Fibroblast of skin of left quadriceps (primary cell): ENCODE data around the gene ATXN8OS.
"Not testable (repeated sequence)": the region's sequence is repeated elsewhere in the genome, so short reads cannot be mapped to it uniquely, and the experiment has no call there.

Experiments used
- DNase-seq, 2 experiments: peaks; one replicate each; pipeline ENCODE4 v3.0.0-alpha.2; 2013; ENCODE audit warnings: low read depth in 2 of 2

The ATXN8OS gene

DNA sequence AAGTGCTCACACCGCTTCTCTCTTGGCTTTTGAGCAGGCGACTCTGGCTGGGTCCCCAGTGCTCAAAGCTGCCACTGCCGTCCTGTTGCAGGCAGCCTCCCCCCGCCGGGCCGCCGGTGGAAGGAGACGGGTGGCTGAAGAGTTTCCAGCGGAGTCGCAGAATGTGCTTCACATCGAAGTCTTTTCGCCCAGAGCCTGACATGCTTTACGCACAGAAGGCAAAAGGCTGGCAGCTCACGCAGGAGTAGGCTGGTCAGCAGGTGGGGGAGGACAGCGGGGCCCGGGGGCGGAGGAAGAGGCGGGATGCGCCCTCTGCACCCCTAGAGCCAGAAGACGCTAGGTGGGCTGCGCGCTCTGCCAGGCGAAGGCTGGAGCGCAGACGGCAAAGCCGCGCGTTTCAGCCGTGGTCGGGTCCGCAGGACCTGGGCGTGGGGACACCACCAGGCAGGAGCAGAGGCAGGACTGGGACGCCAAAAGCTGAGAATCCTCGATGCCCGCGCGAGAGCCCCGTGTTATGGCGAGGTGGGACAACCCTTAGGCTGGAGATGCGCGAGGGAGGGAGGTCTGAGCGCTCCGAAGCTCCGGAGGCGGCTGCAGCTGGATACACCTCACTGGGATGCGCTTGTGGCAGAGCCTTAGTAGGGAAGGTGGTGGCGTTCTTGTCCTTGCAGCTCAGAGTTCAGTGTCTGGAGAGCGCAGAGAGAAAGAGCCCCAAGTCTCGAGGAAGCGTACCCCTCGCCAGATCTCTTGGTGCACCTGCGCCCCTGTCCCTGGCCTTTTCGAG is at the start of gene ATXN8OS:
ATXN8OS (plus strand) TSS at position 329 of the 784 bp plus-strand sequence.
- DNase-seq = no peak

DNA sequence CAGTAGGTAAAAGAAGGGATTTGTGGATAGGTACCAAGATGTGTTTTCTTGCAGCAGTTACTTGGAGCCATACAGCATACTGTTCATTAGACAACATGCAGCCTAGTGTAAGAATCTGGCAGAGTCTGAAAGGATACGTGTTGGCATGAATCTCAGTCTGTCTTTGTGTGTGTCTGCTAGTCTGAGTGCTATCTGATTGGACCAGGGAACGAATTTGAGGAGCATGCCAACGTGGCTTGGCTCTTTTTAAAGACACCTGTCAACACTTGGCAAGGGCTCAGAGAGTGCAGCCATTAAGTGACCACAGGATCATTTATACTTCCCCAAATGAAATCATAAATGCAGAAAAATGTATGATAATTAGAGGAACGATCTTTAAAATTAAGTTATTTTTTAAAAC is 27.6 kb upstream of the ATXN8OS start:
- no peak for DNase-seq

DNA sequence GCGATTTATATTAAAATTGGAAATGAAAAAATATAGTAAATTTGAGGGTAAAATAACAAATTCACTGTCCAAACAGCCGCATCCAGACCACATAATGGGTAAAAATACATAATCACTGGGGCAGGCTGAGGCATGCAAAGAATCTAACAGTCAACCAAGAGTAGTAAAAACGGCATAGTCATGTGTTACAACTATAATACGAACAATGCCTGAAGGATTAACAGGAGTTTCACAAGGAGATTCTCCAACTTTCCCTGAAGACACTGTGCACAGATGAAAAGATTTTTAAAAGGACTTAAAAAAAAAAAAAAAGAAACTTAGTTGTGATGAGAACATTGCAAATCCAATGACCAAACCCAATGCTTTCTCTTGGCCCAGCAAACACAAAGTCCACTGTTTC is 20.4 kb upstream of the ATXN8OS start:
- DNase-seq = no peak

DNA sequence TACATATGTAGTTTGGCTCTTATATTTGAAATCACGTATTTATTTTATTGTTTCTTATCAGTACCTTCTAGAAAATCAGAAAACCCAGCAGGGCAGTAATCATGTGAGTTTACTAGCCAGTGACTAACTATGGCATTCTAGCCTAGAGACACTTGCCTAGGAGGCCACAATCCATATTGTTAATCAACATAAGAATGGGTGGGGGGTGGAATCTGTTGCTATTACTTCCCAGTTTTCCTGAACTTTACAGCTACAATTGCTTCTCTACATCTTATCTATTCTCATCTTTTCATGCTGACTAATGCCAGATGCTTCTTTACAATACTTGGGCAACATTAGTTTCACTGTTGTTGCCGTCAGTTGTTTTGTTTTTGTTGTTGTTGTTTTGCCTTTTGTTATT is 18.7 kb upstream of the ATXN8OS start:
- no peak for DNase-seq

DNA sequence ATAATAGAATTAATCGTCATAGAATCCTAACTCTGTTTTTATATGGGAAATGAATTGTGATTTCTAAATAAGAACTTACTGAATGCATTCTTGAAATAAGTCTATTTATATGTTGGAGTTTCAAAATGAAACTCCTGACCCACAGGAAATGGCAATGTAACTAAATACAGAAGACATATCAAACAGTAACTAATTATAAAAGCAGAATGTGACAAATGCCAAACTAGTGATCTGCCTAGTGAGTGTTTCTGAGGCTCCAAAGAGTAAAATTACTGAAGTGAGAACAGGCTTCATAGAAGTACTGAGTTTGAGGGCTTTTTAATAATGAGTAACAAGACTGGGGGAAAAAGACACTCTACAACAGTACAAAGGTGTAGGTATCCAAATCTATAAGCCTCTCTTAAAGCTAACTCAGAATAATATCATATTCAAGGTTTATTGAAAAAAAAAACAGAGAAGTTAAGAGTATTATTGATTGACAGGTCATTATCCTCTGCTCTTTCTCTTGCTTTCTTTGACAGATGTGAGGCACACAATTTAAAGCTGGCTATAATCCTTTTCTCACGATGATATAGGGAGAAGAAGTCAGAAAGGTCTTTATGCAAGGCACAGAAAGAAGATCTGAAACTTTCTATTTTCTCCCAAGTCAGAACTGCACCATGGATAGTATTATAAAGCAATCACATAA is 17.4 kb upstream of the ATXN8OS start:
- DNase-seq = no peak

DNA sequence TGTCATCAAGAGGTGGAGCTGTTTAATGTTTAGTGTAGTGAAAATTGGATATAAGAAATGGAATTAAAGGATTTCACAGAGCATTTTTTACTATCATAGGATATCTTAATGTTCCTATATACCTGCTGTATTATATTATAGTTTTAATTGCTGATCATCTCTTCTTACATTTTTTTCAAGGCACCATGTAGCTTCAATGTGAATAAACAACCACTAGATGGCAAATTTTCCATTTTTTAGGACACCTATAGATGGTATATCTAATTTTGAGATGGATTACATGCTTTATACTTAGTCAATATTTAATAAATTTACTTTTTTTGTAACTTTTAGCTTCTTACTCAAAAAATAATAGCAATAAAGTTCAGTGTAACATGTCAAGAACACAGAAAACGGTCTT is 9.0 kb upstream of the ATXN8OS start:
- DNase-seq = no peak

DNA sequence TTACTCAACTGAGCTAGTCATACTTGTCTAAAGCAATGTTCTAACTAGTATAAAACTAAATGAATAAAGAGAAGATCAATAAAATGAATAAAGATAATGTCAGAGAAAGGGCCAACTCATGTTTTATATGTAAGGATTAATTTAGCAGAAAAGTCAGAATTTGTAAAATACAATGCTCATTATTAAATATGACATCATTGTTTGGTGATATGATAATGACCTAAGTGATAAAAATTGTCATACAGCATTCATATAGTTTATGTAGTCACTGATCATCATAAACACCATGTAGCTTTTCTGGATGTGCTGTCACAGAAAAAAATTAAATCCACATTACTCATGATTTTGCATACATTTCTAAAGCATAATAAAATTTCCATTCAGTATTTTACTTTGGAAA is 3.1 kb upstream of the ATXN8OS start:
- no peak for DNase-seq

DNA sequence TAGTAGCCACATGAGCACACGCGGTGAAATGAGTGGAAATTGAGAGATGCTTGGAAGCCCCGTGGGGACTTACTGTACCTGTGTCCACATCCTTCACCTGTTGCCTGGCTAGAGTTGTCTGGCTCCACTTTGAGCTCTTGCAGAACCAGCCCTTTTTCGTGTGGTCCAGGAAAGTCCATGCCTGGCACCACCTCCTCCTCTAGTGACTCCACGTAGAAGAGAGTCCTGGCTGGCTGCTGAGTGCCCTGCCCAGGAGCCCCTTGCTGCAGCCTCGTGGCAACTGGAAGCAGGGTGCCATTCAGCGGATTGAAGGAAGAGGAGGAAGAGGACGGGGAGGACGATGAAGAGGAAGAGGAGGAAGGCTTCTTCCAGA is 515 bp upstream of the ATXN8OS start:
- DNase-seq = no peak

DNA sequence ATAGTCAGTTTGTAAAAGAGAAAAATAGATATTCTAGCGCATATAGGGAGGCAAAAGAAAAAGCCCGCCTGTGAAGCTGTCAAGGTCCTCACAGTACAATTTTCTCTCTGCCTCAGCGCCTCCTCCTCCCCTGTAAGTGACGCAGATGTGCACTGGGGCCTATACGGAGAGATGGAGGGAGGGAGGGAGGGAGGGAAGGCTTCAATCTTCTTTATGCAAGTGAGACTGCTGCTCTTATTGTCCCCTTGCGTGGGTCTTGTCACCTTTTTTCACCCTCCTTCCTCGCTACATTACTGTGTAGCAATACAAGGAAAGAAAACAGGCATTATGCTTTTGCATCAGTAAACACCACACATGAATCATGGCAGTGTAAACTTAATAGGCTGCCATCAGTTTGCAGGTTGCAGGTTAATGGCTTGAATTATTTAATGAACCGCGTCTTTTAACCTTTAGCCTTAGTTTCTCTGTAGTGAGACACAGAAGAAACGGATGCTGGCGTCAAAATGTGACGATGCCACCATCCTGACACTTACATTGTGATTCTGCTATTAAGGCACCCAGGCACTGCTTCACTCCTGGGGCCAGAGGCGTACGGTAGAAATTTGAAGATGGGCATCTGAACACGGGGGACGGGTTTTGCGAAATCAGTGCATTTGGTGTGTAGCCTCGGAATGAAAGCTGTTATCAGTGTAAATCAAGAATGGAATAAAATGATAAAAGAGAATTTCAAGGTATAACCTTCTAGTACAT is 905 bp downstream of the ATXN8OS start, which contains the start of gene KLHL1:
KLHL1 (minus strand) TSS at position 97 of the 750 bp plus-strand sequence. CDS start 753 bp downstream, outside the sequence.
- no peak for DNase-seq

DNA sequence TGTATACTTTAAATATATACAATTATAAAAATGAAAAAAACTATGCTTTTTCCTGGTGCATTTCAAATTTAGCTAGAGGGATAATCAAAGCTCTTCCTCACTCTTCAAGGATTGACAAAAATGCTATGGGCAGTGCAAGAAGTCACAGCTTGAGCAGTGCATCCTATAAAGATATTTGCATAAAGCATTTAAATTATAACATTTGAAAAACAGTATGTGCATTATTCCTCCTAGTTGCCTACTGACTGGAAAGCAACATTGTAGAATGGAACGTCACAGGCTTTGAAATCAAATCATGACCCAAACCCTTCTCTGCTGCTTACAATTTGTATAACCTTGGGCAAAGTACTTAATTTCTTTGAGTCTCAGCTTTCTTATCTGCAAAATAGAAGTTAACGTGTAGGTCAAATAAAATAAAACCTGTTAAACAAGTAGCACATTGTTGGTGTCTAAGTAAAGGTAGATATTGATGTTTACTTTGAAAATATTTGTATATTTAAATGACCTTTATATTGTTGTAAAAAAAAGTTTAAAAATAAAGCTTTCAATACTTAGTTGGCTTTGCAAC is 9.8 kb downstream of the ATXN8OS start:
- no peak for DNase-seq

DNA sequence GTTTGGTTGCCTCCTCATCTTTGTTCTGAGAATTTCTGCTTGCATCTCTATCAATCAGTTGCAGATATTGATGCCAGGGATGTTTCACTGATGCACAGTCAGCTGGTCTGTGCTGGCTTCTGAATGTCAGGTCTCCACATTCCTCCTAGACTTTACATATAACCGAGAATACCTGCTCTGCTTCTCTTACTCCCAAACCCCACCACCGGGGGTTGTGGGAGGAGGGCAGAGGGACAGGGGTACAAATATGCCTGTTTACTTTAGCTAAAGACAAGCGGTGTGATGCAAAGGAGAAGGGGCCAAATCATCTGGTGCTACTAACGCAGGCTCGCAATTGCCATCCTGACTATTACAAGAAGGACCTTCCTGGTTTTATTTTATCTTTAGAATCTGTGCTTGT is 18.1 kb downstream of the ATXN8OS start:
- no peak for DNase-seq

DNA sequence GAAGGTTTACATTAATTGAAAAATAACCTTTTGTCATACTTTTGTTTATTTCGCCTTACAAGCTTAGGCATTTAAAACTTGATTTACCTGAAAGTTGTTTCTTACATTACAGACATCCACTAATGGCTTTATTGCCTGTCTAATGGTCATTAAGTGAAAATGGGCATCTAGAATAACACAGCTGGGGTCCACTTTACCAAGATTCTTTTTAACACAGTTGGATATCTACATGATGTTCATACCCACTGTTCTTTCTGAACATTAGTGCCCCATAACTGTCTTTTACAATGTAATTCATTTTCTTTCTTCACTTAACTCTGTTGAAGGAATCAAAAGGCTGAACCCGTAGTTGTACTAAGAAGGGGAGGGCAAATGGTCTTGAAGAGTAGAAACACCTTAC is 20.5 kb downstream of the ATXN8OS start:
- no peak for DNase-seq

DNA sequence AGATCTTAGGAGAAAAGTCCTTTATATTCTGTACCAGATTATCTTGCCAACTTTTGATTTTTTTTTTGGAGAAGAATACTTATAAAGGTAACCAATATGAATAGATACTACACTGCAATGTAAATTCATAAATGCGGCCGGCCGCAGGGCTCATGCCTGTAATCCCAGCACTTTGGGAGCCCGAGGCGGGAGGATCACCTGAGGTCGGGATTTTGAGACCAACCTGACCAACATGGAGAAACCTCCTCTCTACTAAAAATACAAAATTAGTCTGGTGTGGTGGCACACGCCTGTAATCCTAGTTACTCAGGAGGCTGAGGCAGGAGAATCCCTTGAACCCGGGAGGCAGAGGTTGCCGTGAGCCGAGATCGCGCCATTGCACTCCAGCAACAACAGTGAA is 35.0 kb downstream of the ATXN8OS start:
- not testable (repeated sequence) for DNase-seq

DNA sequence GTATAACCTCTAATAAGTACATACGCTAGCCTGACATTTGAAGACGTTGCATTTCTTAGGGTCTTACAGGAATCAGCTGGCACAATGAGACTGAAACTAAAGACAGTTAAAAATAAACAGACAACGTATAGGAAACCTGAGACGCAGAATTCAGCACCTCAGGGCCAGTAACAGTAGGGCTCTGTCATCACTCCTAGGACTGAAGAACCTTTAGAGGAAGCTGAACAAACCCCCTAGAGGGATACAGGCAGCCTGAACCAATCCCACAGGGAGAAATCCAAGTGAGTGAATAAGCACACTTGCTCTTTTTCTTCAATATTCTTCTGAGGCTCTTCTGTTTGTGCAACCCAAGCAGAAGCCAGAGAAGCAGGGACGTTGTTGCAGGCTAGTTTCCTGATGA is 54.5 kb downstream of the ATXN8OS start:
- no peak for DNase-seq

DNA sequence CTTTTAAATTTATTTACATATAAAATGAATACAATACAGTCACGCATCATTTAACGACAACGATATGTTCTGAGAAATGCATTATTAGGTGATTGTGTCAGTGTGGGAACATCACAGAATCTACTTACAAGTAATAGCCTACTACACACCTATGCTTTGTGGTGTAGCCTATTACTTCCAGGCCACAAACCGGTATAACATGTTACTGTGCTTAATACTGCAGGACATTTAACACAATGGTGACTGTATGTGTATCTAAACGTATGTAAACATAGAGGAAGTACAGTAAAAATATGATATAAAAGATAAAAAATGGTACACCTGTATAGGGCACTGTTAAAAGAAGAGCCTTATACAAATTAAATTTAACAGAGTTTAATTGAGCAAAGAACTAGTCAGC is 63.1 kb downstream of the ATXN8OS start:
- no peak for DNase-seq

DNA sequence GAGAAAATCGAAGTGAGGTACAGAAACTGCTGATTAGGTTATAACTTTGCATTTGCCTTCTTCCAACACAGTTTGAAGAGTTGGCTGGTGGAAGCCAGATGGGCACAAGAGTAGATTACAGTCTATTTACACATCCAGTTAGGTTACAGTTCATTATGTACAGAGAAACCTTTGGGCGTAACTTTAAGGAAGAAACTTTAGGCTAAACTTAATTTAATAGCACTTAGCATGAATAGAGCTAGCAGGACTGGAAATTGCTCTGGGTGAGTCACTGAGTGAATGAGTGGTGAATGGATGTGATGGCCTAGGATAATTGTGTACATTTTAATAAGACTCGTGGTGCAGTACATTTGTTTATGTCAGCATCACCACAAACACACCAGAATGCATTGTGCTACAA is 63.5 kb downstream of the ATXN8OS start:
- DNase-seq = no peak

DNA sequence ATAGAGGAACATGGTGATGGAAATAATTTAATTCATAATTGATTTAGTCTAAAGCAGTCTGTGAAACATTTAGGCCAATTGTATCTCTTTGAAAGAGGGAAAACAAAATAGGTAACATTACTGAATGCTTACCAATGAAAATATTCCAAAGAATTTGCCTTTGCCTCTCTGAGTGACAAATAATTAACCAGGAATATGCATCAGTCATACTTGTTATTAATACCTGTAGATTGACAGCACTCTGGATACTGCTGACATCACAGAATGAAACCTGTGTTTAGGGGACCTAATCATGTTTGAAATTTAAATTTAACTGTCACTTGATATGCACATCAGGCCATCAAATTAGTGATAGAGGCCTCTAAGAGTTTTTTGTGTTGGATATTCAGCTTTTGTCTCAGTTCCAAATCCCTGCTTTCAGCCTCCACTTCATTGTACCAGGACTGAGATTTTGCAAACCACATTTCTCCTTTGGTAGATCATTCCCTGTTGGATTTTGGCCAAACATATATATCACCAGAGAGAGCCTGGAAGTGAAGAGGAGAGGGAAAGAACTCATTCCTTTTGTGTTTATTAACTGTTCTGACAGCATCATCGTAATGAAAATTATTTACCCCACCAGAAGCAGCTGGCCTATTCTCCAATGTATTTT is 65.4 kb downstream of the ATXN8OS start:
- DNase-seq = no peak

DNA sequence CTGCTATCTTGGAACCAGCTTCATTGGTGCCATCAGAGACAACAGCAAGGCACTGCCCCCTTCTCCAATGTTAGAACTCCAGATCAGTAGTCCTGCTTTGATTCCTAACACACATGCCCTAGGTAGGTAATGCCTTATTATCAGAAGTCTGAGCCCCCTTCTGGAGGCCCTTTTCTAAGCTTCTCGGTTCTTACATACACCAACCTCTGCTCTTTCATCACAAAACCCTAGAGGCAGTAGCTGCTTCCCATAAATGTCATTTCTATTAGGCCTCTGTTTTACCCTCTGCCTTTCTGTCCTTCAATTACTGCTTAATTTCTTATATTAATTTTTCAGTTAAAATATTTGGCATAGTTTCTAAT is 66.0 kb downstream of the ATXN8OS start:
- DNase-seq = no peak

DNA sequence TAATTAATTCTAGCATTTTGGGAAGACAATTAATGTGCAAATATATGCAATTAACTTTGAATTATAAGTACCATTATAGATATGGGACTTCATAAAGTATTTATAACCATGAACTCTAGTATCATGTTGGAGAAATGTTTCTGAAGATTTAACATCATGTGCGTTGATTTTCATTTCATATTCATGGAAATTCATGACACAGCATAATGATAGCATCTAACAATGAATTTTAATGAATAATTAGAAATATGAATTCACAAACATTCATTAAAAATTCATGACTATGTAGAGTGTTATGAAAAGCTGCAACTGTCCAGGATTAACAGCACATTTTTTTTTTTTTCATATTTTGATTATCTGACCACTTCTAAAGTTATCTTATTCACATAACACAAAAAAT is 70.7 kb downstream of the ATXN8OS start:
- DNase-seq = no peak
